ENCODE results near the gene SLC6A7.

- TF ChIP-seq, protein P1, sequence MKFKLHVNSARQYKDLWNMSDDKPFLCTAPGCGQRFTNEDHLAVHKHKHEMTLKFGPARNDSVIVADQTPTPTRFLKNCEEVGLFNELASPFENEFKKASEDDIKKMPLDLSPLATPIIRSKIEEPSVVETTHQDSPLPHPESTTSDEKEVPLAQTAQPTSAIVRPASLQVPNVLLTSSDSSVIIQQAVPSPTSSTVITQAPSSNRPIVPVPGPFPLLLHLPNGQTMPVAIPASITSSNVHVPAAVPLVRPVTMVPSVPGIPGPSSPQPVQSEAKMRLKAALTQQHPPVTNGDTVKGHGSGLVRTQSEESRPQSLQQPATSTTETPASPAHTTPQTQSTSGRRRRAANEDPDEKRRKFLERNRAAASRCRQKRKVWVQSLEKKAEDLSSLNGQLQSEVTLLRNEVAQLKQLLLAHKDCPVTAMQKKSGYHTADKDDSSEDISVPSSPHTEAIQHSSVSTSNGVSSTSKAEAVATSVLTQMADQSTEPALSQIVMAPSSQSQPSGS (tag by site-specific recombination; IDR thresholded peaks at IDR 0.05; ENCODE audit: low read depth) = no peak
- TF ChIP-seq CTCF (tag by site-specific recombination; IDR thresholded peaks at IDR 0.05) = no peak
- TF ChIP-seq, protein P2, sequence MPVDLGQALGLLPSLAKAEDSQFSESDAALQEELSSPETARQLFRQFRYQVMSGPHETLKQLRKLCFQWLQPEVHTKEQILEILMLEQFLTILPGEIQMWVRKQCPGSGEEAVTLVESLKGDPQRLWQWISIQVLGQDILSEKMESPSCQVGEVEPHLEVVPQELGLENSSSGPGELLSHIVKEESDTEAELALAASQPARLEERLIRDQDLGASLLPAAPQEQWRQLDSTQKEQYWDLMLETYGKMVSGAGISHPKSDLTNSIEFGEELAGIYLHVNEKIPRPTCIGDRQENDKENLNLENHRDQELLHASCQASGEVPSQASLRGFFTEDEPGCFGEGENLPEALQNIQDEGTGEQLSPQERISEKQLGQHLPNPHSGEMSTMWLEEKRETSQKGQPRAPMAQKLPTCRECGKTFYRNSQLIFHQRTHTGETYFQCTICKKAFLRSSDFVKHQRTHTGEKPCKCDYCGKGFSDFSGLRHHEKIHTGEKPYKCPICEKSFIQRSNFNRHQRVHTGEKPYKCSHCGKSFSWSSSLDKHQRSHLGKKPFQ (tag by site-specific recombination; IDR thresholded peaks at IDR 0.05) = no peak
- TF ChIP-seq ZNF184 (tag by site-specific recombination; IDR thresholded peaks at IDR 0.05) = no peak
- no peak for TF ChIP-seq ZNF146 (tag by site-specific recombination; IDR thresholded peaks at IDR 0.05)
- TF ChIP-seq ZNF274 (IDR thresholded peaks at IDR 0.05; ENCODE audit: low read length) = no peak
- TF ChIP-seq ZNF274 (tag by site-specific recombination; IDR thresholded peaks at IDR 0.05; ENCODE audit: borderline replicate concordance) = no peak
- no peak for TF ChIP-seq ZNF239 (tag by site-specific recombination; IDR thresholded peaks at IDR 0.05)
- TF ChIP-seq RBAK (tag by site-specific recombination; IDR thresholded peaks at IDR 0.05) = no peak
- no peak for TF ChIP-seq SALL2 (tag by site-specific recombination; IDR thresholded peaks at IDR 0.05; ENCODE audit: borderline replicate concordance)
- no peak for TF ChIP-seq ZNF391 (tag by site-specific recombination; IDR thresholded peaks at IDR 0.05; ENCODE audit: borderline replicate concordance, low read depth)
Observed at GRCh38 chr5:150245808-150246207, 55.9 kb downstream of the SLC6A7 start.

Data from HEK293 (cell line).